Kidney (tissue), 14 donors: ENCODE data around the gene STK36. TPM values are rescaled to one million over a fixed set of nuclear protein-coding genes. Genes with fewer than 3 reads are reported as not detected.

ENCODE experiments used
- DNase-seq, 5 donors: peaks; one replicate each; pipeline ENCODE4 v3.0.0-alpha.2; 2013 to 2020
- FAIRE-seq: peaks from 2 replicates; lab custom pipeline; 2012; peaks lifted over from hg19 to GRCh38; lab: Jason Lieb, UNC
- H3K27ac ChIP-seq, 2 donors: one replicate each; pipeline ENCODE4 v1.7.0; 2013; ENCODE audit warnings: low read depth in 2 of 2, low read length in 2 of 2, inconsistent platforms in 1 of 2
- H3K27me3 ChIP-seq: one replicate; pipeline ENCODE4 v1.7.1; 2013; ENCODE audit warnings: low read length, inconsistent platforms; ENCODE audit not compliant: control insufficient read depth, insufficient read depth
- H3K36me3 ChIP-seq, 3 donors: one replicate each; pipeline versions ENCODE4 v1.7.0 to v1.7.1; 2013; ENCODE audit warnings: low read length in 3 of 3, control low read depth in 1 of 3, inconsistent platforms in 1 of 3; ENCODE audit not compliant: insufficient read depth in 3 of 3, control insufficient read depth in 2 of 3
- H3K4me1 ChIP-seq, 3 donors: one replicate each; pipeline versions ENCODE4 v1.7.0 to v1.7.1; 2013; ENCODE audit warnings: low read length in 3 of 3, inconsistent platforms in 1 of 3, low read depth in 1 of 3; ENCODE audit not compliant: control insufficient read depth in 2 of 3, insufficient read depth in 2 of 3
- H3K4me3 ChIP-seq, 3 donors: one replicate each; pipeline versions ENCODE4 v1.7.0 to v1.8.1; 2013; ENCODE audit warnings: low read length in 3 of 3, control low read depth in 1 of 3, inconsistent platforms in 1 of 3
- H3K9ac ChIP-seq, 3 donors: one replicate each; pipeline versions ENCODE4 v1.7.0 to v1.7.1; 2013; ENCODE audit warnings: low read length in 3 of 3, control low read depth in 1 of 3, inconsistent platforms in 1 of 3
- H3K9me3 ChIP-seq, 3 donors: one replicate each; pipeline versions ENCODE4 v1.7.0 to v1.7.1; 2013; ENCODE audit warnings: low read length in 3 of 3, control low read depth in 1 of 3, inconsistent platforms in 1 of 3; ENCODE audit not compliant: control insufficient read depth in 2 of 3, insufficient read depth in 1 of 3
- CTCF ChIP-seq: IDR thresholded peaks from 3 replicates; pipeline ENCODE4 v1.5.1; 2012; ENCODE audit warnings: mild to moderate bottlenecking, moderate library complexity, borderline replicate concordance; ENCODE audit not compliant: insufficient read depth; ENCODE audit errors: extremely low read depth
- intact Hi-C: fragments of 100-400 bp; cut with DNase I; formaldehyde crosslinking; loops from one replicate; pipeline ENCODE4 v1.11.1; 2022
- polyA plus RNA-seq: library from polyadenylated mRNA; stranded (reverse); fragments of 350-450 nt; fragmentation: Illumina TruSeq; extraction: RNeasy Lipid Tissue Mini Kit (QIAGEN cat#74804); gene quantifications from one replicate; pipeline ENCODE4 v1.2.3, GENCODE V29; 2014; ENCODE audit warnings: low read depth, low replicate concordance; ENCODE audit not compliant: insufficient read depth
- total RNA-seq: library from RNA; stranded (reverse); fragmentation: NEBNext Ultra II Directional; extraction: Animal tissue kit (Norgen Biotek cat#: 25700); gene quantifications from one replicate; pipeline ENCODE4 v1.2.1, GENCODE V29; 2021
- donor health status: control.
- donor health status: control.
- donor health status: control.
- donor health status: control.
- donor health status: control.
- donor health status: DM: yes; HTN: yes; CAD: no.
- donor health status: Normal renal cell carcinoma (clear cell type).

Gene STK36
- total and polyA plus RNA-seq, 2 donors from 2014 or later: 18.5 to 53.7 TPM

- H3K9ac ChIP-seq: no peak overlapping the region
- H3K4me3 ChIP-seq: no peak overlapping the region
Measured at GRCh38 chr2:218635719-218636118, 36.2 kb upstream of the STK36 start.

GRCh38 chr2:218638372-218638771 is 33.5 kb upstream of the STK36 start:
- no peak for FAIRE-seq
- no peak overlapping the region for H3K4me3 ChIP-seq
- H3K4me1 ChIP-seq: no peaks in the 10 kb centered on the region
- no peak for DNase-seq
- no peak overlapping the region for H3K27ac ChIP-seq
- H3K9me3 ChIP-seq: no peaks in the 10 kb centered on the region
- H3K9ac ChIP-seq: no peak overlapping the region
- peaks cover 6 to 58% (median 39%) of the 10 kb centered on the region in 3 donors for H3K36me3 ChIP-seq
- TF ChIP-seq CTCF: no peak
- no peaks in the 10 kb centered on the region for H3K27me3 ChIP-seq
- intact Hi-C loops: no loop called here

More at GRCh38 chr2:218635719-218636118, 36.2 kb upstream of the STK36 start:
- FAIRE-seq (no peak), DNase-seq (no peak)
- no peaks in the 10 kb centered on the region for H3K4me1 ChIP-seq
- H3K27me3 ChIP-seq: no peaks in the 10 kb centered on the region
- intact Hi-C loops: no loop called here
- no peak for TF ChIP-seq CTCF
- H3K36me3 ChIP-seq: peaks cover 6 to 56% (median 36%) of the 10 kb centered on the region in 3 donors
- H3K9me3 ChIP-seq: no peaks in the 10 kb centered on the region
- no peak overlapping the region for H3K27ac ChIP-seq

GRCh38 chr2:218642121-218642656 is 29.7 kb upstream of the STK36 start:
- Histone ChIP-seq H3K9ac (no peak overlapping the region), H3K9me3 (no peaks in the 10 kb centered on the region), H3K4me1 (peaks cover 0 to 20% (median 9%) of the 10 kb centered on the region in 3 donors), H3K4me3 (no peak overlapping the region), H3K27me3 (no peaks in the 10 kb centered on the region), H3K36me3 (peaks cover 8 to 39% (median 31%) of the 10 kb centered on the region in 3 donors), H3K27ac (no peak overlapping the region)
- no peak for DNase-seq
- no peak for FAIRE-seq
- no peak for TF ChIP-seq CTCF
- intact Hi-C loops: no loop called here

GRCh38 chr2:218642786-218643185 is 29.1 kb upstream of the STK36 start:
- no peak overlapping the region for H3K27ac ChIP-seq
- H3K4me3 ChIP-seq: no peak overlapping the region
- peaks cover 10 to 38% (median 25%) of the 10 kb centered on the region in 3 donors for H3K36me3 ChIP-seq
- TF ChIP-seq CTCF: no peak
- no peaks in the 10 kb centered on the region for H3K27me3 ChIP-seq
- H3K9me3 ChIP-seq: no peaks in the 10 kb centered on the region
- intact Hi-C loops: no loop called here
- peaks cover 0 to 20% (median 9%) of the 10 kb centered on the region in 3 donors for H3K4me1 ChIP-seq
- no peak overlapping the region for H3K9ac ChIP-seq
- FAIRE-seq (no peak), DNase-seq (no peak)
